Measurements from ENCODE around the gene MTHFD1L. TPM values are rescaled to one million over a fixed set of nuclear protein-coding genes. Genes with fewer than 3 reads are reported as not detected.

Gene MTHFD1L
- total and polyA plus RNA-seq, 3 donors from 2014 or later: 23.4 to 35.3 (median 29.5) TPM

DNA sequence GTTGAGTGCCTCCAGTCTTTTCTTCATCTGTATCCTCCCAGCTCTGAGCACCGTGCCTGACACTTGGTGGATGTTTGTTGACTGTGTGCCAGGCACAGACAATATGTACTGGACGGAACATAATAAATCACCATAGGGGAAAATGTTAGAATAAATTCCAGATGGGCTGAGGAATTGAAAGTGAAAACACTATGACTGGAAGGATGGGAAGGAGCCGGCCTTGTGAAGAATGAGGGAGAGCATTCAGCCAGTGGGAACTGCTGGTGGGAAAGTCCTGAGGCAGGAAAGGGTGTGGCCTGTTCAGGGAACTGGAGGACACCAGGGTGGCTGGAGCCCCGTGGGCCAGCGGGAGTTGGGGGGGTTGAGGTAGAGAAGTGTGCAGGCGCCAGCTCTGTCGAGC, 75.4 kb downstream of the MTHFD1L start:
- Histone ChIP-seq H3K4me1 (no peaks in the 10 kb centered on the region), H3K27ac (no peak overlapping the region), H3K27me3 (no peaks in the 10 kb centered on the region), H3K36me3 (ENCODE audit: low read depth, missing control alignments) (no peaks in the 10 kb centered on the region), H3K9me3 (no peaks in the 10 kb centered on the region), H3K4me3 (no peak overlapping the region)
- no peak for DNase-seq
- intact Hi-C loops (cut with DNase I; ENCODE audit: low total_unique reads): no loop called here
- TF ChIP-seq POLR2A (IDR thresholded peaks at IDR 0.05): no peak
- no peak for TF ChIP-seq CTCF (IDR thresholded peaks at IDR 0.05)
- WGBS, 2 donors: 82% methylated on average over 7 of the region's 7 CpGs

DNA sequence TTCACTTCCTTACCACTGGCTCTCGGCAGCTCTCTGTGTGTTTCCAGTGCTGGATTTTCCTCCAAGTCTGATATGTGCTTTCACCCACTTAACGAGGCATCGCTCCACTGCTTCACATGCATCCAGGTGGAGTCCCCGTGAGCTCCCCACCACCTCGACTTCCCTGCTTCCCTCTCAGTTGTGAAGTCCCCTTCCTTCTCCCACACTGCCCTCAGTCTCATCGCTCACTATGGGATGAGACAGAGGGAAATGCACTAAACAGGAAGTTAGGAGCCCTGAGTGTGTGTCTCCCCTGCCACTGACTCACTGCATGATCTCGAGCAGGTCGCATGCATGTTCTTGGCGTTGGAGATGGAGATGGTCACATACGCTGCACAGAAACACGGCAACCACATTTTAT, 84.0 kb downstream of the MTHFD1L start:
- no peak overlapping the region for H3K27ac ChIP-seq
- TF ChIP-seq CTCF (IDR thresholded peaks at IDR 0.05) (no peak), POLR2A (IDR thresholded peaks at IDR 0.05) (no peak)
- H3K4me1 ChIP-seq: no peaks in the 10 kb centered on the region
- no peaks in the 10 kb centered on the region for H3K9me3 ChIP-seq
- 81 to 83% methylated on average over 11 of the region's 11 CpGs for WGBS, 2 donors
- H3K36me3 ChIP-seq (ENCODE audit: low read depth, missing control alignments): no peaks in the 10 kb centered on the region
- H3K4me3 ChIP-seq: no peak overlapping the region
- intact Hi-C loops (cut with DNase I; ENCODE audit: low total_unique reads): no loop called here
- H3K27me3 ChIP-seq: no peaks in the 10 kb centered on the region
- no peak for DNase-seq

GRCh38 chr6:150953851-150954250, 88.3 kb downstream of the MTHFD1L start:
- no peak for DNase-seq
- Histone ChIP-seq H3K9me3 (no peaks in the 10 kb centered on the region), H3K27me3 (no peaks in the 10 kb centered on the region), H3K27ac (no peak overlapping the region), H3K4me3 (no peak overlapping the region), H3K36me3 (ENCODE audit: low read depth, missing control alignments) (no peaks in the 10 kb centered on the region), H3K4me1 (no peaks in the 10 kb centered on the region)
- 87 to 95% methylated on average over 5 of the region's 5 CpGs for WGBS, 2 donors
- TF ChIP-seq CTCF (IDR thresholded peaks at IDR 0.05) (no peak), POLR2A (IDR thresholded peaks at IDR 0.05) (no peak)
- intact Hi-C loops (cut with DNase I; ENCODE audit: low total_unique reads): no loop called here

- TF ChIP-seq CTCF (IDR thresholded peaks at IDR 0.05): no peak
- TF ChIP-seq POLR2A (IDR thresholded peaks at IDR 0.05): no peak
- Histone ChIP-seq H3K27me3 (no peaks in the 10 kb centered on the region), H3K4me1 (no peaks in the 10 kb centered on the region), H3K9me3 (no peaks in the 10 kb centered on the region), H3K36me3 (ENCODE audit: low read depth, missing control alignments) (no peaks in the 10 kb centered on the region), H3K4me3 (no peak overlapping the region), H3K27ac (no peak overlapping the region)
- intact Hi-C loops (cut with DNase I; ENCODE audit: low total_unique reads): no loop called here
- DNase-seq: no peak
- 32% methylated on average over 4 of the region's 4 CpGs for WGBS, 2 donors
These were observed 93.7 kb downstream of the MTHFD1L start for GRCh38 chr6:150959166-150959565.

- no peaks in the 10 kb centered on the region for H3K27me3 ChIP-seq
- H3K27ac ChIP-seq: no peak overlapping the region
- H3K4me1 ChIP-seq: no peaks in the 10 kb centered on the region
- no peak overlapping the region for H3K4me3 ChIP-seq
- intact Hi-C loops (cut with DNase I; ENCODE audit: low total_unique reads): no loop called here
- no peak for DNase-seq
- H3K36me3 ChIP-seq (ENCODE audit: low read depth, missing control alignments): no peaks in the 10 kb centered on the region
- WGBS, 2 donors: 89 to 97% methylated on average over 2 of the region's 2 CpGs
- no peaks in the 10 kb centered on the region for H3K9me3 ChIP-seq
- TF ChIP-seq CTCF (IDR thresholded peaks at IDR 0.05) (no peak), POLR2A (IDR thresholded peaks at IDR 0.05) (no peak)
These were observed 96.9 kb downstream of the MTHFD1L start for GRCh38 chr6:150962436-150962835.
